RCC 7860 (cell line): Measurements from ENCODE around the gene ABHD13.
"Not testable (repeated sequence)": the region's sequence is repeated elsewhere in the genome, so short reads cannot be mapped to it uniquely, and the experiment has no call there.

ENCODE experiments used
- DNase-seq: peaks from one replicate; pipeline ENCODE4 v3.0.0-alpha.2; 2015; ENCODE audit warnings: low spot score
- FAIRE-seq: peaks from 2 replicates; lab custom pipeline; 2012; peaks lifted over from hg19 to GRCh38; lab: Jason Lieb, UNC

ABHD13 gene

DNA sequence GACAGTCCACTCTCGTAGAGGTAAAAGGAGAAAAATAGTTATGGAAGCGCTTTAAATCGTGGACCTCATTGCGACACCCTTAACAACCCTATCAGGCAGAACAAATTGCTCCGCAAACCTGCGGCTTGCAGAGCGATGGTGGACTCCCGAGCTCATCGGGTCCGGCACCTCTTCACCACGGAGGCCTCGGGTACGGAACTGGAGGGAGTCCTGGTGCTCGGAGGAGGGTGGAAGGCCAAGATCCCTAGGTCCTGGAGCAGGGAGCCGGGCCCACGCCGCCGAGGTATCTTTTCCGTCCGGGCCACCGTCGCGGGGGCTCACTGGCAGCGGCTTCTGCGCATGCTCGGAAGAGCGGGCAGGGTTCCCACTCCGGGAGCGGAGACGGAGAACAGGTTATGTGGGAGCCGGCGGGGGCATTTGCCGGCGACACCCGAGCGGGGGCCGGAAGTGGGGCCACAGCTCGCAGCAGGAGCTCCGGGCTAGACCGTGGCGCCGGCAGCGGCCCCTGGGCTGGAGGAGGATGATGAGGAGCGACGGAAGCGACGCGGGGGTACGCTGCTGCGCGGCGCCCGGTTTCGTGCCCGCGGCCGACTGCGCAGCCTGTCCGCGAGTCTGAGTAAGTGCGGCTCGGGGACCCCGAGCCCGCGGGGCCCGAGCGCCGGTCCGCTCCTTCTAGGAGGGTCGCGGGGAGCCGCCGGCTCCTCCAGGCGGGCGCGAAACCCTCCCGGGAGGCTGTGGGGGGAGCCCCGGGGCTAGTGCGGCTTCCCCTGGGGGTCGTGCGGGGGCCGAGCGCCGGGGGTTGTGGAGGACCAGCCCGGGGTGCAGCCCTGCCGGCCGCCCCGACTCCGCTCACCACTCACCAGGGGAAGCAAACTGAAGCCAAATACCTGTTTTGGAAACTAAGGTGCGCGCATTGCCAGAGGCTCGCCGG is at the start of gene ABHD13:
TSS of gene ABHD13 (plus strand) at position 349 of the 931 bp plus-strand sequence. CDS start 10,827 bp downstream, outside the sequence.
- DNase-seq (peak; percentile 79), FAIRE-seq (no peak)

DNA sequence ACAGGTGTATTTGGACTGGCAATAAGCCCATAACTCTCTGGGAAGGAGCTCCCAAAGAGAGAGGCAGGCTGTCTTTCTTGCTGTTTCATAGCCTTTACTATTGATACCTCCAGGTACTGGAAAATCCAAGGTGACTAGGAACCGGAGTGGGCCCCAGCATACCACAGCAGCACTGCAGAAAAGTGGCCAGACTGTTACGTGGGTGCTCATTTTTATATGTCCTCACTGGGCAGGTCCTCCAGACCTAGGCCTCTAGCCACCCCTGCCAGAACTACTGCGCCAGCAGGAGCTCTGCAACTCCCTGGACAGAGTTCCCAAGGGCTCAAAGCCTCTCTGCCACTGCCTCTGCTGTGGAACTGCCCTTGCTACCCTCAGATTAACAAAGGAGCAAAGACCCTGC is 49.3 kb upstream of the ABHD13 start:
- DNase-seq (no peak), FAIRE-seq (no peak)

DNA sequence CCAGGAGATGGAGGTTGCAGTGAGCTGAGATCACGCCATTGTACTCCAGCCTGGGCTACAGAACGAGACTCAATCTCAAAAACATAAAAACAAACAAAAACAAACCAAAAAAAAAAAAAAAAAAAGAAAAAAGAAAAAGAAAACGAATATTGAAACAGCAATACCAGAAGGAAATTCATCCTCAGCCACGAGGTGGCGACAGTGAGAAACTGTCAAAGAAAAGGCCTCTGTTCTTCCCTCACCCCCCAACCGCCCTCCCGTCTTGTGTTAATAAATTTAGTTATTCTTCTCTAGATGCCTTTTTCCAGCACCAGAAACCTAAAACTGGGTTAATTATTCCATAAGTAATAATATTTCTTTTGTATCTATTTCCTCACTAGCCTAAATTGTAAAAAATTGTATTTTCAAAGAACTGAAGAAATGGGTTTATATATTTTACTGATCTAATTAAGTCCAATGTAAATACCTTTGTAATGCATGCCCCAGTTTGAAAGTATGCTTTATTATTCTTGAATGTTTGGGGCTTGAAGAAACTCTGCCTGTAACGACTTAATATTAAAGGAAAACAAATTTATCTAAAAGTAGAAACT is 41.4 kb upstream of the ABHD13 start:
- DNase-seq = no peak
- no peak for FAIRE-seq

DNA sequence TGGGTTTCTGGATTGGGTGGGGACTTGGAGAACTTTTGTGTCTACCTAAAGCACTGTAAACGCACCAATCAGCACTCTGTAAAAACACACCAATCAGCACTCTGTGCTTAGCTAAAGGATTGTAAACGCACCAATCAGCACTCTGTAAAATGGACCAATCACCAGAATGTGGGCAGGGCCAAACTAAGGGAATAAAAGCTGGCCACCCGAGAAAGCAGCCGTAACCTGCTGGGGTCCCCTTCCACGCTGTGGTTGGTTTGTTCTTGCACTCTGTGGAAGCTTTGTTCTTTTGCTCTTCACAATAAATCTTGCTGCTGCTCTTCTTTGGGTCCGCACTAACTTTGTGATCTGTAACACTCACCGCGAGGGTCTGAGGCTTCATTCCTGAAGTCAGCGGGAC is 40.1 kb upstream of the ABHD13 start:
- FAIRE-seq (no peak), DNase-seq (no peak)

DNA sequence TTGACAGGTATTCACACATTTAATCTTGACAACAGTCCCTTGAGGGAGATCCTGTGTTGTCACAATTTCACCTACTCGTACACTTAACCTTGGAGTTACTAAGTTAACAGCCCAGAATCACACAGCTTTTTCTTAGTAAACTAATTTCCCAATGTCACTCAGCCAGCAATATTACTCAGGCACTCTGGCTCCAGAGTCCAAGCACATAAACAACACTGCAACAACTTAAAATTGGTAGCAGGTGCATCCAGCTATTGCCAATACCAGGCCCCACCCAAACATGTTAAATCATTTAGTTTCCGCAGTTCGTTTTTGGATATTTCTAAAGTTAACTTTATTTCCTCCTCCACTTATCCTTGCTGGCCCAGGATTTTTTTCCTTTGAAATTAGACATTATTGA is 35.5 kb upstream of the ABHD13 start:
- DNase-seq (no peak), FAIRE-seq (no peak)

DNA sequence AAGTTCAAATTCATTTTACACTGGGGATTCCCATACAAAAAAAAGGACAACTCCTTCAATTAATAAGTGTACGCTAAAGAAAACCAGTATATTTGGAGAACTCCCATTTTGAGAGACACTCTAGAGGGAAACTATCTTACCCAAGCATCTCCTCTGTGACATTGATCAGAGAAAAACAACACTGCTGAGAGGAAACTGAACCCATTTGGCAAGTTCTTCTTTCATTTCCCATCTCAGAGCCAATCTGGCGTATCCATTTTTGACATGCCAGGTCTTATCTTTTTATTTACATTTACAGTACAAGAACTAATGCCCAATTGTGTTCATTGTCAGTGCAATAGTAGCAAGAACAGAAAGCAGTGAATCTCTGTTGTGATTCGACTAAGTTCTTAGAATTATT is 33.0 kb upstream of the ABHD13 start:
- FAIRE-seq (no peak), DNase-seq (no peak)

DNA sequence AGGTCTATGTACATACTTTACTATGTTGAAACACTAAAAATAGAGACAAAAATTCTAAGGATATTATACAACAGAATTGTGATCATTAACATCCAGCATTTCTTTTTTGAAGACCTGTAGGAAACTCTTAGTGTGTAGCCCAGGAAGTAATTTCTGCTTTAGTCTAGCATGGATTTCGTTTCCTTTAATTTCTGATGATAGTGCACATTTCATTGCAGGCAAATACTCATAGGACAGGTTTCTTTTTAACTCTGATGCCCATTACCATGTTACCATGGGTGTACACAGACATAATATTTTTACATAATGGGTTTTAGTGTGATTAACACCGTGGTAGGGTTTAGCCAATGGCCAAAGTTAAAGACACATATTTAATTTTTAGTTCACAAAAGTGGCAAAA is 29.9 kb upstream of the ABHD13 start:
- DNase-seq = no peak
- no peak for FAIRE-seq

DNA sequence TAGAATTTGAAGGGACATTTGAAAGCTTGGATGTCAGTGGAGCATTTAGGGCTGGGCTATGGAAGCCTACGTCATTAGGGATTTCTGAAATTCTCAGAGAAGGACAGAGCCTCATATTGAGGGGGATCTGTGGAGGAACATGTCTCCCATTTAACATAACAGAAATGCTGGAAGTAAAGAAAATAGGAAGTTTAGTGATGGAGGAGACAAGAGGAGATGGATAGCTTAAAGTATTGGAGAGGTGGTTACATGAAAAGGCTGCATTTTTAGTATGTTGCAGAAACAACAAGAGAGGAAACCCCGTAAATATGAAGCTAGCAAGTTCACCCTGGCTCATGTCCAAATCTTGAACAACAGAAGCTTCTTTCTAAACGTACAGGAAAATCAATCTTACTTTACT is 27.3 kb upstream of the ABHD13 start:
- no peak for FAIRE-seq
- no peak for DNase-seq

DNA sequence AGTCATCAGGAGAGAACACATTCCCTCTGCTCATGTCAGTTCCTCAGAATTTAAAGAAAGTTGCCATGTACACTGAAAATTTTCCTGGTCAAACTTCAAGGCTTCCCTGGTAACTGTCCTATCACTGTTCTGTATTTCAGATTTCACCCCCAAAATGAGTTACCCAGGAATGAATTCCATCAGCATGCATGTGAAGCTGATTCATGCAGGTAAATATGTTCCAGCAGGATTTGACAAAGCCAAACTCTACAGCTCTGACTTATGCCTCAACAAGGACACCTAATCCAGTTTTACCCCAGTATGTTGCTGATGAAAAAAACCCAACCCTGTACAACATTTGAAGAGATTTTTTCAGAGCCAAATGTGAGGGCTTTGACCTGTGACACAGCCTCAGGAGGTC is 24.4 kb upstream of the ABHD13 start:
- DNase-seq = no peak
- FAIRE-seq = no peak

DNA sequence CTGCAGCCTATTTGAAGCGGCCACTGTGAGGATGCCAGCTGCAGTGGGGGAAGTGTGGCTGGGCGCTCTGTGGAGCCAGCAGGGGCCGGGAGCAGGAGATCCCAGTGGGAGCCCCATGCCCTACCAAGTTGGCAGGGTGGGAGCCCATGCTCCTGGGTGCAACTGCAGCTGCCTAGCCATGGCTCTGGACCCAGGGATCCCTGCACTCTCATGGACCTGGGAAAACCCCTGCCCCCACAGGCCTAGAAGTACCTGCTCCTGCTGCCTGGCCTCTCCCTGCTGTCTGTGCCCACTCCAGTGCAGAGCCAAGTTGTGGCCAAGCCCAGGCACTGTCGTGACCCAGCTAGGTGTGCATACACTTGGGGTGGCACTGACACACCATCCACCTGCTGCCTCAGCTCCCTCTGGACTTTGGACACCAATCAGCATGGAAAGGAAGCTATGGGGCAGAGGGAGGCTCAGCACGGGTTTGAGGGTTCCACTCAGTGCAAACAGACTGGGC is 23.7 kb upstream of the ABHD13 start:
- DNase-seq (no peak), FAIRE-seq (no peak)

DNA sequence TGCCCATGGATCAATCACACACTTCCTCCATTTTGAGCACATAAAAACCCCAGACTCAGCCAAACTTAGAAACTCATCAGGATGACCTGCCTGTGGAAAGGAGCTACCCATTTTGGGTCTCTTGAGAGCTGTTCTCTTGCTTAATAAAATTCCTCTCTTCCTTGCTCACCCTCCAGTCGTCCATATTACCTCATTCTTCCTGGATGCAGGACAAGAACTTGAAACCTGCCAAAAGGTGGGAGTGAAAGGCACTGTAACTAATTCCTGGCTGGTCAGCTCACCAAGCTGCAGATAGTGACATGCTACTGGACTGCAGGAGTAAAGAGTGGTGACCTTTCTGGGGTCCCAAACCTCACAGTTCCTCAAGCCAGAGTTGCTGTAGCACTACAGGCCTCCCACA is 23.0 kb upstream of the ABHD13 start:
- DNase-seq (no peak), FAIRE-seq (no peak)

DNA sequence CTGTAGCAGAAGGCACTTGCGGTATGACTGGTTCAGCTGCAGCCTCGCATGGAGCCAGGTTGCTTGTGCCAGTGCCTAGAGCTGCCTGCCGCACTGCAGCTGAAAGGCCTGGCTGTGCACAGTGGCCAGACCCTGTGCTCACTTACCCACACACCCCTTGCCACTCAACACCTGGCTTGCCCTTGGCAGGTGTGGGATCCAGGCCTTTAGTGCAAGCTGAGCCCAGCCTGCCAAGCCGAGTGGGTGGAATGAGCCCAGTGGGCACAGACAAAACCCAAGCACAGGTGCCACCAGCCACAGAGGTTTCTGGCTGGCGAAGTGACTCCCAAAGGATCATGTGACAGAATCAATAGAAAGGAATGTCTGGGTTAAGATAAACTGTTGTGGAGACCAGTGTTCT is 22.3 kb upstream of the ABHD13 start:
- DNase-seq (no peak), FAIRE-seq (no peak)

DNA sequence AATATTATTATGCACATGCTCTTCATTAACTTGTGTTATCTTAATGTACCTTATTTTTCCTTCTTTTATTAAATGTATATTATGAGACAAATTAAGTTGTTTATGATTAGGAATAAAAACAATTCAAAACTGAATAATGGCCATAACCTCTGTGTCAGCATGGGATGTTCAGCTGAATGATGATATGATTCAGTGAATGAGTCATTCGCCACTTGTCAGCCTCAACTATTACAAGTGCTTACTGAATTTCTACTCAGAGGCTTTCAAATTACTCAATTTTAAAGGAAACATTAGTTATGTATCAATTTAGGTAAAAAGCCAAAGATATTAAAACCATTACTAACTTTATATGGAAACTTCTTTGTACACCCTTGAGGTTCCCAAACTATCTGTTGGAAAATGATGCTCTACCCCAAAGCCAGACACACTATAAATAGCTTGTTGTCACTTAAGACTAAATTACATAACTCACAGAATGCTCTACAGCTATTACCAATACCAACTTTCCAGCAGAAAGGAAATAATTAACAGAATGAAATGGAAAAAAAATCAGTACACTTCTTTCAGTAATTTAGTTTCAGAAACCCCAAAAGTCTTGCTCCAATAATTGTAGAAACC is 17.3 kb upstream of the ABHD13 start:
- FAIRE-seq = peak; percentile 74

DNA sequence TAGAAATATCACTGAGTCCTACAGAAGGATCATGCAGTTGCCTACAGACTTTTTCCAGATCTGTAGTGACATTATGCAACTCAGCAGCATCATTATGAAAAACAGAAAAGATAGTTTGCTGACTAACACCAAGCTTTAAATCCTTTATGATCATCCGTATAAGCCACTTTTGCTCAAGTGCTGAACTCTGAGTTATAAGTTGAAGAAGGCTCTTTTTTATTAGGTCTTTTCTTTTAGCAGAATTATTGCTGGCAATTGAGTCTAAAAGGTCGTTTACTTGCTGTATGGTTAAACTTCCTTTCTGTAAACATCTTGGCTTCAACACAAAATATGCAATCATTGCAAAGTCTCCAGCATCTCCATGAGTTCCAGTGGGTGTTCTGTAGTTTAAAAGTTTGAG is 7.6 kb upstream of the ABHD13 start:
- DNase-seq (no peak), FAIRE-seq (no peak)

More for the DNA sequence above, 17.3 kb upstream of the ABHD13 start:
- DNase-seq = peak; percentile 16

DNA sequence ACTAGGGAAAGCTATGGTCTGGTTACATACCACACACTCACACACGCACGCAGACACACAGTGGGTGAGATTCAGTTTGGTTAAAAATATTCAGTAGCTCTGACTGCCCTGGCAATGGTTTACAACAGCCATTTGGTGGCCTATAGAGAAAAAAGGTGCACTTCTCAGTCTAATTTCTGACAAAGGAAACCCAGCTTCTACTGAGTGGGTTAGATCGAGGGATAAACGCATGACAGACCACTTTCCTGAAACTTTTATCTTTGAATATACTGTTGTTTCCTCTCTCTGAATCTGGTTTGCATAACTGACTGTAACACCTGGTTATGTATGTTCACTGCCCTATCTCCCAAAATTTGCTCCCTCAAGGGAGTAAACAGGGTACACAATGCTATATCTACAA is 5.3 kb upstream of the ABHD13 start:
- FAIRE-seq (no peak), DNase-seq (no peak)

DNA sequence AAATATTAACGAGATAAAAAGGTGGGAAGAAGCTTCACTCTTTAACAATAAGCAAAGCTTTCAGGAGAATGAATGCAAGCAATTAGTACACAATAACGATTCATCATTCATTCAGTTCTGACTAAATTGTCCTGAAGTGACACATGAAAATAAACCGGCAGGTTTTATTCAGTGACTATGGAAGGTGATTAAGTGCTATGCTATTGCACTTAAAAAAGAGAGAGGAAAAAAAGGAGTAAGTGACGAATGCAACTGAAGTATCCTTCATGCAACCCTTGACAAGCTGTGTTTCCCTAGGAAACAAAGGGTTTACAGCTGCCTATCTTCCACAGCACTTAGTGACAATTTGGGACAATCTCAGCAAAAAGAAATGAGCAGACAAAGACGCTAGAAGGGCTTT is 4.2 kb upstream of the ABHD13 start:
- FAIRE-seq = no peak
- peak; percentile 18 for DNase-seq

DNA sequence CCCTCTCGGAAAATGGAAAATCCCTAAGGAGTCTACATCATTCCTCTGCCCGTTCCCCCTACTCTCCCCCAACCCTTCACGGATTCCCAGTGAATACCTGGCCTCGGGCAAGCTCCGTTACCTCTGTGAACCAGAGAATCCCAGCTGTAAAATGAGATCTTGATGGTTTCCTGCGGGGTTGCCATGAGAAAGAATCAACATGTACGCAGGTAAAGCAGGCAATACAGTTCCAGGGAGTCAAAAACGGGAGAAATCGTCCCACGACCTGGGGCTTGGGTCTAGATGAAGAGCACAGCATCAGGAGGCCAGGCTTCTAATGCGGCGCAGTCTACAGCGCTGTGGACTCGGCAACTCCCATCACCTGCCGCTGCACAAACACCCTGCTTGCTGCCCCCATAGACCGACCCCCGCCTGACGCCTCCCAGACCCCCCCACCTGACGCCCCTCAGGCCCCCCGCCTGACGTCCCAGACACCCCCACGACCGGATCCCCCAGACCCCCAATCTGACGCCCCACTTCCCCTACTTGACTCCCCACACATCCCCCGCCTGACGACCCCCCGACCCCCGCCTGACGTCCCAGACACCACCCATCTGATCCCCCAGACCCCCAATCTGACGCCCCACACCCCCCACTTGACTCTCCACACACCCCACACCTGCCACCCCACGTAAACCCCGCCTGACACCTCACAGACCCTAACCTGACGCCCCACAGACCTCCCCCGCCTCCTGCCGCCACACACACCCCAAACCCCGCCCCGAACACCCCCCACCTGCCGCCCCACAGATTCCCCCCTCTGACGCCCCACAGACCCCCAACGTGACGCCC is 3.5 kb upstream of the ABHD13 start:
- FAIRE-seq = no peak
- no peak for DNase-seq

DNA sequence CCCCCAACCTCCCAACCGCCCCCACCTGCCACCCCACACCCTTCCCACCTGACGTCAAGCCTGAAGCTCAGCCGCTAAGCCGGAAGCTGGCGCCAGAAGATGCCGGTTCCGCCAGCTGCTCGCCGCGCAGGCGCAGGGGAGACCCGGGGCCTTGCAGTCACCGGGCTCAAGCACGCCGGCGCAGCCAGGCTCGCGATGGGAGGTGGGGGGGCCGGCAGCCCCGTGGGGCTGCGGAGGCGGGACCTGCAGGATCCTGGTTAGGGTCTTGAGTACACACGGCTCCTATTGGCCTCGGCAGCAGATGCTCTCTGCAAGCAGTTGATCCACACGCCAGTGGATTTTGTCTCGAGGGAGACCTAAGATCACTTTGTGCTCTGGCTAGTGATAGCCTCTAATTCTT is 2.8 kb upstream of the ABHD13 start, which contains the start of gene LIG4:
TSS of gene LIG4 (minus strand) at position 101 of the 400 bp plus-strand sequence. CDS start 4,268 bp downstream, outside the sequence.
- FAIRE-seq (no peak), DNase-seq (peak; percentile 71)

DNA sequence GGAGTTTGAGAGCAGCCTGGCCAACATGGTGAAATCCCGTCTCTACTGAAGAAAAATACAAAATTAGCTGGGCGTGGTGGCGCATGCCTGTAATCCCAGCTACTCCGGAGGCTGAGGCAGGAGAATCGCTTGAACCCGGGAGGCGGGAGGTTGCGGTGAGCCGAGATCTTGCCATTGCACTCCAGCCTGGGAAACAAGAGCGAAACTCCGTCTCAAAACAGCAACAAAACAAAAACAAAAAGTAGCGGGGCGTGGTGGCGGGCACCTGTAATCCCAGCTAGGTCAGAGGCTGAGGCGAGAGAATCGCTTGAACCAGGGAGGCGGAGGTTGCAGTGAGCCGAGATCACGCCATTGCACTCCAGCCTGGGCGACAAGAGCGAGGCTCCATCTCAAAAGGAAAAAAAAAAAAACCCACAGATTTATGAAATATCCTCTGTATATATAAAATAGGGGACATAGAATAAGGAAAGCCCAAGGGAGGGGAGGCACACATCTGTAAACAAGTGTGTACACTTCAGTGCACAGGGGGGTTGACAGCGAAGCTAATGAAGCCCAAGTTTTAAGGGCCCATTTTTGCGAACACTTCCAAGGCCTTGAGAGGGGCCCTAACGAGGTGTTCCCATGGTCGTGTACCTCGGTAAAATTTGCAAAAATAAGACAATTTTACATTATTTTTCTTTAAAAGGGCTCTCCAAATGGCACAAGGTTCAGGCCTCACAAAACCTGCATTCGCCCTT is 717 bp upstream of the ABHD13 start:
- FAIRE-seq, DNase-seq: not testable (repeated sequence)

DNA sequence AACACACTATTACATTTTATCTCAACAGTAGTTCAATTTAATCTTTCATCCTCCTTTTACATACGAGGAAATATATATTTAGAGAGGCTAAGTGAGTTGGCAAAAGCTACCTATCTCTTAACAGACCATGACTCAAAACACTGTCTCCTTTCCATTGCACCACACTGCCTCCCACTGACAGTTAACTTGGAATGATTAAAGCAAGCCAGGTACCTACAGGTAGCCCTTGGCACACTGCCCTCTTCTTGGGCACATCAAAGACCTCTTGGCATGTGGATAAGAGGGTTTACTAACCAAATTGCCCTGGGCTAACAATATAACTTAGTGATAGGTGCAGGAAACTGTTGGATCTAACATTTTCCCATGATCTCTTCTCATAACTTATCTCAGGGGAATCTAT is 1.8 kb downstream of the ABHD13 start:
- FAIRE-seq = no peak
- DNase-seq = no peak
